SKM-1 treated with dmso at 0.1 percent for 144 hours (cell line): ENCODE results near the gene RAE1.
"Not testable (repeated sequence)": the region's sequence is repeated elsewhere in the genome, so short reads cannot be mapped to it uniquely, and the experiment has no call there.

ENCODE experiments used
- DNase-seq: peaks from one replicate; lab custom pipeline; 2025; ENCODE audit not compliant: unreplicated experiment; lab: John Stamatoyannopoulos, UW

Gene RAE1

GRCh38 chr20:57411406-57412283 lies 60.6 kb downstream of the RAE1 start:
- no peak for DNase-seq

- no peak for DNase-seq
Measured at GRCh38 chr20:57412347-57413029, 61.4 kb downstream of the RAE1 start.

- no peak for DNase-seq
Measured at GRCh38 chr20:57413986-57414385, 62.9 kb downstream of the RAE1 start.

GRCh38 chr20:57414867-57415592 lies 64.0 kb downstream of the RAE1 start:
- no peak for DNase-seq

- no peak for DNase-seq
Measured at GRCh38 chr20:57415771-57416170, 64.7 kb downstream of the RAE1 start.

GRCh38 chr20:57416296-57417022 lies 65.4 kb downstream of the RAE1 start:
- no peak for DNase-seq

GRCh38 chr20:57417051-57417689 lies 66.1 kb downstream of the RAE1 start:
- DNase-seq: no peak

GRCh38 chr20:57417830-57418780 lies 67.0 kb downstream of the RAE1 start:
- DNase-seq: no peak

- not testable (repeated sequence) for DNase-seq
Measured at GRCh38 chr20:57419479-57419878, 68.4 kb downstream of the RAE1 start.

GRCh38 chr20:57420571-57421252 lies 69.7 kb downstream of the RAE1 start:
- DNase-seq: no peak

- DNase-seq: no peak
Measured at GRCh38 chr20:57421253-57422220, 70.5 kb downstream of the RAE1 start.

- DNase-seq: no peak
Measured at GRCh38 chr20:57422254-57422653, 71.2 kb downstream of the RAE1 start.

- DNase-seq: peak; percentile 78
Measured at GRCh38 chr20:57425150-57426013, 74.3 kb downstream of the RAE1 start.

- DNase-seq: no peak
Measured at GRCh38 chr20:57426271-57426689, 75.2 kb downstream of the RAE1 start.

GRCh38 chr20:57426831-57427230 lies 75.8 kb downstream of the RAE1 start:
- DNase-seq: no peak

- DNase-seq: no peak
Measured at GRCh38 chr20:57428324-57429158, 77.5 kb downstream of the RAE1 start.
